GOT3 (cell line): ENCODE results near the gene CHST11.
A peak's percentile ranks its signal among the peaks of the same experiment; 100 is the strongest.

ENCODE experiments used
- DNase-seq: peaks from one replicate; lab custom pipeline; 2025; ENCODE audit warnings: mixed read lengths; lab: John Stamatoyannopoulos, UW

Gene CHST11

GRCh38 chr12:104653730-104654664 is 197.2 kb downstream of the CHST11 start:
- no peak for DNase-seq

- DNase-seq = no peak
These were observed 198.2 kb downstream of the CHST11 start for GRCh38 chr12:104654665-104655609.

GRCh38 chr12:104656383-104656782 is 199.6 kb downstream of the CHST11 start:
- no peak for DNase-seq

- no peak for DNase-seq
These were observed 200.2 kb downstream of the CHST11 start for GRCh38 chr12:104656921-104657320.

- no peak for DNase-seq
These were observed 201.2 kb downstream of the CHST11 start for GRCh38 chr12:104657726-104658484.

- no peak for DNase-seq
These were observed 202.3 kb downstream of the CHST11 start for GRCh38 chr12:104659058-104659457.

- no peak for DNase-seq
These were observed 205.5 kb downstream of the CHST11 start for GRCh38 chr12:104662203-104662602.

- DNase-seq = no peak
These were observed 206.2 kb downstream of the CHST11 start for GRCh38 chr12:104662908-104663307.

GRCh38 chr12:104664351-104664750 is 207.6 kb downstream of the CHST11 start:
- DNase-seq = no peak

- no peak for DNase-seq
These were observed 208.5 kb downstream of the CHST11 start for GRCh38 chr12:104665296-104665695.

- DNase-seq = no peak
These were observed 210.4 kb downstream of the CHST11 start for GRCh38 chr12:104667139-104667538.

GRCh38 chr12:104668274-104668718 is 211.5 kb downstream of the CHST11 start:
- no peak for DNase-seq

GRCh38 chr12:104669089-104669721 is 212.5 kb downstream of the CHST11 start:
- DNase-seq = no peak

- no peak for DNase-seq
These were observed 213.1 kb downstream of the CHST11 start for GRCh38 chr12:104669851-104670337.

- DNase-seq = no peak
These were observed 214.0 kb downstream of the CHST11 start for GRCh38 chr12:104670439-104671408.

GRCh38 chr12:104671409-104672095 is 214.8 kb downstream of the CHST11 start:
- DNase-seq = peak; percentile 29

GRCh38 chr12:104672096-104672445 is 215.3 kb downstream of the CHST11 start:
- no peak for DNase-seq

- peak; percentile 4 for DNase-seq
These were observed 215.9 kb downstream of the CHST11 start for GRCh38 chr12:104672501-104673265.

- no peak for DNase-seq
These were observed 216.5 kb downstream of the CHST11 start for GRCh38 chr12:104673294-104673693.
